Heart left ventricle (tissue), 16 donors: ENCODE measurements around the gene HSDL1. TPM values are rescaled to one million over a fixed set of nuclear protein-coding genes. Genes with fewer than 3 reads are reported as not detected.
"Not testable (repeated sequence)": the region's sequence is repeated elsewhere in the genome, so short reads cannot be mapped to it uniquely, and the experiment has no call there.

Experiments used
- ATAC-seq, 4 donors: fragments of 200-7000 bp; cut with Tn5 transposase; one replicate each; pipeline ENCODE4 v1.9.1; 2020 to 2022; ENCODE audit warnings: moderate library complexity in 4 of 4, mild to moderate bottlenecking in 3 of 4, moderate number of reproducible peaks in 1 of 4
- DNase-seq, 5 donors: peaks; one replicate each; pipeline ENCODE4 v3.0.0-alpha.2; 2020
- H3K27ac ChIP-seq, 12 donors: fragments of 200-600 bp; sonication (generic) in 4 of 12; one replicate each; pipeline versions ENCODE4 v1.5.0 to v1.8.0; 2016 to 2022; ENCODE audit warnings: mild to moderate bottlenecking in 2 of 12
- H3K27me3 ChIP-seq, 9 donors: fragments of 200-600 bp; sonication (generic) in 2 of 9; one replicate each; pipeline versions ENCODE4 v1.5.1 to v1.8.0; 2016 to 2022; ENCODE audit warnings: mild to moderate bottlenecking in 3 of 9
- H3K36me3 ChIP-seq, 9 donors: fragments of 200-600 bp; sonication (generic) in 2 of 9; one replicate each; pipeline versions ENCODE4 v1.5.0 to v1.8.0; 2018 to 2022; ENCODE audit warnings: mild to moderate bottlenecking in 2 of 9
- H3K4me1 ChIP-seq, 12 donors: fragments of 200-600 bp; sonication (generic) in 4 of 12; one replicate each; pipeline versions ENCODE4 v1.5.0 to v1.8.0; 2016 to 2022; ENCODE audit warnings: mild to moderate bottlenecking in 3 of 12
- H3K4me3 ChIP-seq, 12 donors: fragments of 200-600 bp; sonication (generic) in 4 of 12; one replicate each; pipeline versions ENCODE4 v1.5.0 to v1.8.0; 2017 to 2022; ENCODE audit warnings: mild to moderate bottlenecking in 9 of 12, moderate library complexity in 4 of 12
- H3K9me3 ChIP-seq, 12 donors: fragments of 200-600 bp; sonication (generic) in 4 of 12; one replicate each; pipeline versions ENCODE4 v1.5.0 to v1.8.0; 2016 to 2022; ENCODE audit warnings: mild to moderate bottlenecking in 1 of 12
- CTCF ChIP-seq, 12 donors: fragments of 200-600 bp; sonication (generic) in 4 of 12; IDR thresholded peaks; one replicate each; pipeline versions ENCODE4 v1.5.0 to v1.8.0; 2018 to 2022; ENCODE audit warnings: antibody characterized with exemption in 12 of 12, mild to moderate bottlenecking in 5 of 12
- POLR2A ChIP-seq, 2 donors: fragments of 450-650 bp; IDR thresholded peaks; one replicate each; pipeline ENCODE4 v1.6.1; 2017; ENCODE audit warnings: antibody characterized with exemption in 2 of 2, mild to moderate bottlenecking in 2 of 2, moderate library complexity in 2 of 2
- WGBS, 4 donors: extraction: QIAGEN DNeasy Blood & Tissue Kit in 2 of 4; methylation state at CpG; one replicate each; pipeline versions ENCODE4 v1.1.5 to v1.1.7; 2013 to 2018; 5-methylcytosine and 5-hydroxymethylcytosine counted together
- intact Hi-C, 10 donors: fragments of 100-400 bp; cut with DNase I; formaldehyde crosslinking; loops; one replicate each; pipeline versions ENCODE4 v1.11.1 to v1.14.2; 2022
- polyA plus RNA-seq, 2 donors: library from polyadenylated mRNA; stranded (reverse); fragments of 200-250 nt; gene quantifications; one replicate each; pipeline ENCODE4 v1.2.3, GENCODE V29; 2013
- total RNA-seq, 9 donors: library from RNA; depleted of rRNA in 2 of 9; stranded (reverse); fragments of >200 nt in 2 of 9; fragmentation: NEBNext Ultra II Directional in 3 of 9; extraction: Animal tissue kit (Norgen Biotek cat#: 25700) in 3 of 9; gene quantifications; one replicate each; pipeline versions ENCODE4 v1.1.0 to v1.2.4, GENCODE V29; 2016 to 2023
- donor health status: ischemic (EF 13 %, LVEDD 7.1; RV severe dilation, severe dysfunction).
- donor health status: healthy with polysubstance abuse.
- donor health status: DM: no; HTN: yes; CAD: no.
- donor health status: DM: no; HTN: no; CAD: no.
- donor health status: ischemic (EF 25% LVEDD 6.9; RV normal size, moderate dysfunction).
- donor health status: ischemic (EF 25% LVEDD 5.7; RV mildly dilated, moderate dysfunction).
- donor health status: healthy.
- donor health status: DM: yes; HTN: yes; CAD: no.
- donor health status: ischemic (EF 35%, LVEDD 5.7; RV mildly dilated, moderate dysfunction).
- donor health status: nonischemic (EF 11% LVEDD 7.7; RV severe dilation, severe dysfunction).
- donor health status: DM: yes; HTN: yes; CAD: no.
- donor health status: PGD.
- donor health status: ischemic (EF 29% LVEDD 5.4; RV normal size, mild dysfunction).
- donor health status: nonischemic (EF 23%, LVEDD 6.1; RV moderate dilation, normal function).

The HSDL1 gene
- total and polyA plus RNA-seq, 11 donors = 12.8 to 46.8 (median 23.1) TPM

- peak overlapping the region; percentile 49 to 100 (median 84) for H3K4me3 ChIP-seq
- peak overlapping the region; percentile 80 to 99 (median 92) for H3K27ac ChIP-seq
- intact Hi-C loops = loop anchor here in 5 of 10 donors (2.0 to 5.0 kb wide), 4 partner anchors 21 to 70 kb away; partner anchors contain the start of gene TAF1C (in 3 of the 5)
- H3K4me1 ChIP-seq = peaks cover 0 to 27% (median 19%) of the 10 kb centered on the region in 12 donors
- ATAC-seq (peak in 2 of 4 donors; percentile 1 to 9), DNase-seq (no peak)
- H3K27me3 ChIP-seq = no peaks in the 10 kb centered on the region
- no peaks in the 10 kb centered on the region for H3K9me3 ChIP-seq
- WGBS, 4 donors = 9 to 14% (median 12%) methylated on average over 12 of the region's 12 CpGs
- no peak for TF ChIP-seq POLR2A (IDR thresholded peaks at IDR 0.05)
- H3K36me3 ChIP-seq = peaks cover 0 to 8% (median 1%) of the 10 kb centered on the region in 9 donors
Measured at GRCh38 chr16:84117494-84117843, 27.5 kb downstream of the HSDL1 start.

GRCh38 chr16:84116720-84117493 lies 28.1 kb downstream of the HSDL1 start, which contains the start of gene MBTPS1:
Gene MBTPS1, minus strand, starts transcription at chr16:84116942. Its CDS starts 15,159 bp downstream, at chr16:84101783.
- no peaks in the 10 kb centered on the region for H3K9me3 ChIP-seq
- peak within 1 kb of the TSS; percentile 80 to 99 (median 92) for H3K27ac ChIP-seq
- peak within 1 kb of the TSS; percentile 49 to 100 (median 84) for H3K4me3 ChIP-seq
- intact Hi-C loops = loop anchor here in 5 of 10 donors (2.0 to 5.0 kb wide), 4 partner anchors 22 to 70 kb away; partner anchors contain the start of gene TAF1C (in 3 of the 5)
- peak; percentile 99 to 100 (median 99) for DNase-seq
- peaks cover 0 to 5% (median 0%) of the 10 kb centered on the region in 9 donors for H3K36me3 ChIP-seq
- peaks cover 0 to 29% (median 19%) of the 10 kb centered on the region in 12 donors for H3K4me1 ChIP-seq
- peak; percentile 97 to 99 (median 98) for ATAC-seq
- 0 to 1% (median 0%) methylated on average over 35 to 94 of the region's 94 CpGs for WGBS, 4 donors
- TF ChIP-seq POLR2A (IDR thresholded peaks at IDR 0.05) (peak in 1 of 2 donors; percentile 91), CTCF (IDR thresholded peaks at IDR 0.05) (peak in 2 of 12 donors; percentile 1 to 4)
- no peaks in the 10 kb centered on the region for H3K27me3 ChIP-seq

GRCh38 chr16:84115919-84116719 lies 28.9 kb downstream of the HSDL1 start:
- no peaks in the 10 kb centered on the region for H3K27me3 ChIP-seq
- peak overlapping the region; percentile 49 to 100 (median 84) for H3K4me3 ChIP-seq
- H3K27ac ChIP-seq = peak overlapping the region; percentile 80 to 99 (median 92)
- H3K4me1 ChIP-seq = peaks cover 0 to 36% (median 21%) of the 10 kb centered on the region in 12 donors
- H3K9me3 ChIP-seq = no peaks in the 10 kb centered on the region
- intact Hi-C loops = loop anchor here in 5 of 10 donors (2.0 to 5.0 kb wide), 4 partner anchors 23 to 71 kb away; partner anchors contain the start of gene TAF1C (in 3 of the 5)
- WGBS, 4 donors = 1 to 3% (median 2%) methylated on average over 18 to 57 of the region's 57 CpGs
- DNase-seq = peak in 1 of 5 donors; percentile 50
- ATAC-seq = peak in 3 of 4 donors; percentile 1 to 17 (median 10)
- no peaks in the 10 kb centered on the region for H3K36me3 ChIP-seq
- TF ChIP-seq CTCF (IDR thresholded peaks at IDR 0.05) (peak in 10 of 12 donors; percentile 20 to 56 (median 36)), POLR2A (IDR thresholded peaks at IDR 0.05) (no peak)

- H3K9me3 ChIP-seq, H3K27me3 ChIP-seq, intact Hi-C loops, H3K4me3 ChIP-seq, ATAC-seq: not testable (repeated sequence)
- Histone ChIP-seq H3K27ac (peak overlapping the region in 1 of 12 donors; percentile 75), H3K36me3 (peaks cover 0 to 24% (median 11%) of the 10 kb centered on the region in 9 donors), H3K4me1 (peaks cover 0 to 44% (median 24%) of the 10 kb centered on the region in 12 donors)
- DNase-seq = peak in 1 of 5 donors; percentile 6
- 90 to 96% (median 95%) methylated on average over 3 of the region's 3 CpGs for WGBS, 4 donors
Measured at GRCh38 chr16:84111949-84112348, 33.0 kb downstream of the HSDL1 start.
